Suppressor macrophage (primary cell): Measurements from ENCODE around the gene ASXL2.
"Not testable (repeated sequence)": the region's sequence is repeated elsewhere in the genome, so short reads cannot be mapped to it uniquely, and the experiment has no call there.

Experiments used
- DNase-seq, 4 experiments: peaks; one replicate each; pipeline ENCODE4 v3.0.0-alpha.2; 2020 to 2022
- total RNA-seq, 17 experiments: gene quantifications; one replicate each; lab custom pipeline; 2026; ENCODE audit warnings: mixed read lengths in 6 of 17, inconsistent platforms in 3 of 17; lab: John Stamatoyannopoulos, UW

ASXL2 gene
- total RNA-seq: 17.5 to 139 (median 60.9) reads per million in 17 experiments

- DNase-seq: peak; percentile 99 to 100 (median 100)
Observed at GRCh38 chr2:25878361-25879132, at the start of gene ASXL2. Gene ASXL2 (minus strand): TSS chr2:25878487. CDS start chr2:25878222, 265 bp downstream.

GRCh38 chr2:25926984-25927756 is 48.9 kb upstream of the ASXL2 start:
- peak; percentile 11 to 58 (median 40) for DNase-seq

- no peak for DNase-seq
Observed at GRCh38 chr2:25922501-25922900, 44.2 kb upstream of the ASXL2 start.

- no peak for DNase-seq
Observed at GRCh38 chr2:25920786-25921415, 42.6 kb upstream of the ASXL2 start.

GRCh38 chr2:25920336-25920735 is 42.0 kb upstream of the ASXL2 start:
- DNase-seq: no peak

GRCh38 chr2:25917832-25918231 is 39.5 kb upstream of the ASXL2 start:
- no peak for DNase-seq

- not testable (repeated sequence) for DNase-seq
Observed at GRCh38 chr2:25917411-25917810, 39.1 kb upstream of the ASXL2 start.

- peak; percentile 12 to 33 (median 23) for DNase-seq
Observed at GRCh38 chr2:25915944-25916772, 37.9 kb upstream of the ASXL2 start.

- not testable (repeated sequence) for DNase-seq
Observed at GRCh38 chr2:25915411-25915810, 37.1 kb upstream of the ASXL2 start.

- DNase-seq: not testable (repeated sequence)
Observed at GRCh38 chr2:25913696-25913973, 35.3 kb upstream of the ASXL2 start.

- DNase-seq: no peak
Observed at GRCh38 chr2:25912851-25913695, 34.8 kb upstream of the ASXL2 start.

GRCh38 chr2:25909574-25909973 is 31.3 kb upstream of the ASXL2 start:
- not testable (repeated sequence) for DNase-seq

- no peak for DNase-seq
Observed at GRCh38 chr2:25905126-25905525, 26.8 kb upstream of the ASXL2 start.

GRCh38 chr2:25903216-25903776 is 25.0 kb upstream of the ASXL2 start:
- no peak for DNase-seq

GRCh38 chr2:25899404-25899970 is 21.2 kb upstream of the ASXL2 start:
- peak; percentile 43 to 65 (median 59) for DNase-seq

GRCh38 chr2:25897506-25897905 is 19.2 kb upstream of the ASXL2 start:
- peak; percentile 51 to 80 (median 70) for DNase-seq

- not testable (repeated sequence) for DNase-seq
Observed at GRCh38 chr2:25896308-25896707, 18.0 kb upstream of the ASXL2 start.

- no peak for DNase-seq
Observed at GRCh38 chr2:25895610-25896009, 17.3 kb upstream of the ASXL2 start.

GRCh38 chr2:25895018-25895417 is 16.7 kb upstream of the ASXL2 start:
- no peak for DNase-seq

- DNase-seq: no peak
Observed at GRCh38 chr2:25894135-25894830, 16.0 kb upstream of the ASXL2 start.
